CD4-positive, alpha-beta memory T cell (primary cell): Measurements from ENCODE around the gene DRAXIN. TPM values are rescaled to one million over a fixed set of nuclear protein-coding genes. Genes with fewer than 3 reads are reported as not detected.

Experiments
- CTCF ChIA-PET: fragments of 350-600 bp; sonication (Branson Sonifier 250); formaldehyde crosslinking; loops from one replicate; lab custom pipeline; 2021; ENCODE audit warnings: inconsistent platforms; ENCODE audit not compliant: partially characterized antibody; lab: Charles Lee
- POLR2A ChIA-PET: fragments of 350-600 bp; sonication (Branson Sonifier 250); formaldehyde crosslinking; loops from one replicate; lab custom pipeline; 2021; ENCODE audit not compliant: partially characterized antibody; lab: Charles Lee
- DNase-seq, 5 donors: peaks; one replicate each; pipeline versions ENCODE4 v3.0.0 to v3.0.0-alpha.2; 2020 to 2022; ENCODE audit warnings: mixed read lengths in 1 of 5
- H3K27ac ChIP-seq: one replicate; pipeline ENCODE4 v1.7.0; 2013; ENCODE audit warnings: low read depth, low read length
- H3K27me3 ChIP-seq: 2 replicates; pipeline ENCODE4 v1.7.0; 2013; ENCODE audit warnings: mild to moderate bottlenecking, low read length, moderate library complexity; ENCODE audit not compliant: insufficient read depth
- H3K36me3 ChIP-seq: 2 replicates; pipeline ENCODE4 v1.7.0; 2013; ENCODE audit warnings: mild to moderate bottlenecking, low read length, moderate library complexity; ENCODE audit not compliant: insufficient read depth
- H3K4me1 ChIP-seq: 2 replicates; pipeline ENCODE4 v1.7.0; 2013; ENCODE audit warnings: mild to moderate bottlenecking, low read length, moderate library complexity; ENCODE audit not compliant: insufficient read depth
- H3K4me3 ChIP-seq, 2 donors: one replicate each; pipeline ENCODE4 v1.7.0; 2013; ENCODE audit warnings: low read length in 2 of 2, mild to moderate bottlenecking in 1 of 2
- H3K9me3 ChIP-seq, 2 donors: one replicate each; pipeline ENCODE4 v1.7.0; 2013; ENCODE audit warnings: low read length in 2 of 2, control low read depth in 1 of 2; ENCODE audit not compliant: control insufficient read depth in 1 of 2
- H3K27ac Mint-ChIP-seq, 7 donors: one replicate each; pipeline ENCODE4 v1.8.0; 2020 to 2021; ENCODE audit warnings: mixed read lengths in 7 of 7, mild to moderate bottlenecking in 6 of 7, inconsistent platforms in 3 of 7, moderate library complexity in 3 of 7
- H3K27me3 Mint-ChIP-seq, 2 donors: one replicate each; pipeline ENCODE4 v1.8.0; 2020 to 2021; ENCODE audit warnings: mixed read lengths in 2 of 2
- H3K36me3 Mint-ChIP-seq, 2 donors: one replicate each; pipeline ENCODE4 v1.8.0; 2020 to 2021; ENCODE audit warnings: mixed read lengths in 2 of 2, inconsistent platforms in 1 of 2, mild to moderate bottlenecking in 1 of 2
- H3K4me1 Mint-ChIP-seq, 4 donors: one replicate each; pipeline ENCODE4 v1.8.0; 2020 to 2021; ENCODE audit warnings: mixed read lengths in 4 of 4, mild to moderate bottlenecking in 1 of 4
- H3K4me3 Mint-ChIP-seq, 8 donors: one replicate each; pipeline ENCODE4 v1.8.0; 2020 to 2021; ENCODE audit warnings: mixed read lengths in 8 of 8, mild to moderate bottlenecking in 7 of 8, moderate library complexity in 6 of 8, inconsistent platforms in 3 of 8
- H3K9me3 Mint-ChIP-seq, 8 donors: one replicate each; pipeline ENCODE4 v1.8.0; 2020 to 2021; ENCODE audit warnings: mixed read lengths in 8 of 8, mild to moderate bottlenecking in 5 of 8, inconsistent platforms in 3 of 8, moderate library complexity in 1 of 8
- intact Hi-C: fragments of 100-400 bp; cut with micrococcal nuclease; formaldehyde crosslinking; loops from one replicate; pipeline ENCODE4 v1.15.1; 2023
- polyA plus RNA-seq, 2 donors: library from polyadenylated mRNA; unstranded; fragments of 300-500 nt; fragmentation: Illumina TruSeq; gene quantifications; one replicate each; pipeline ENCODE4 v1.2.3, GENCODE V29; 2021
- total RNA-seq, 2 experiments: library from RNA; stranded (reverse); gene quantifications; one replicate each; pipeline ENCODE4 v1.2.3, GENCODE V29; 2021

The DRAXIN gene
- total and polyA plus RNA-seq, 4 experiments from 2014 or later: 0.07 to 0.23 (median 0.17) TPM; not detected in 1

- ChIA-PET POLR2A (no interaction called here), CTCF (interaction anchor here (4.5 kb wide), 1 partner anchor 10 kb away, joined by 24 read pairs; the partner anchor contains the start of gene FBXO6)
- Histone ChIP-seq H3K9me3 (no peaks in the 10 kb centered on the region), H3K27me3 (no peaks in the 10 kb centered on the region), H3K36me3 (peaks cover 20% of the 10 kb centered on the region), H3K4me3 (no peak overlapping the region), H3K27ac (no peak overlapping the region), H3K4me1 (peaks cover 5% of the 10 kb centered on the region)
- peaks cover 0 to 25% of the 10 kb centered on the region in 2 donors for H3K36me3 Mint-ChIP-seq
- no peaks in the 10 kb centered on the region for H3K27me3 Mint-ChIP-seq
- H3K4me1 Mint-ChIP-seq: peaks cover 5 to 10% (median 9%) of the 10 kb centered on the region in 4 donors
- no peak for DNase-seq
- peak overlapping the region in 1 of 7 donors; percentile 18 for H3K27ac Mint-ChIP-seq
- H3K4me3 Mint-ChIP-seq: no peak overlapping the region
- H3K9me3 Mint-ChIP-seq: no peaks in the 10 kb centered on the region
- intact Hi-C loops: no loop called here
These were observed 17.0 kb upstream of the DRAXIN start for GRCh38 chr1:11674488-11674887.

- intact Hi-C loops: no loop called here
- H3K9me3 Mint-ChIP-seq: no peaks in the 10 kb centered on the region
- POLR2A ChIA-PET: no interaction called here
- no peaks in the 10 kb centered on the region for H3K9me3 ChIP-seq
- no peaks in the 10 kb centered on the region for H3K27me3 ChIP-seq
- H3K36me3 ChIP-seq: peaks cover 20% of the 10 kb centered on the region
- H3K36me3 Mint-ChIP-seq: peaks cover 0 to 25% of the 10 kb centered on the region in 2 donors
- no peak overlapping the region for H3K4me3 Mint-ChIP-seq
- H3K27ac ChIP-seq: no peak overlapping the region
- peaks cover 11% of the 10 kb centered on the region for H3K4me1 ChIP-seq
- peak overlapping the region in 2 of 7 donors; percentile 12 to 63 for H3K27ac Mint-ChIP-seq
- H3K27me3 Mint-ChIP-seq: no peaks in the 10 kb centered on the region
- CTCF ChIA-PET: interaction anchor here (4.5 kb wide), 1 partner anchor 11 kb away, joined by 24 read pairs; the partner anchor contains the start of gene FBXO6
- peaks cover 9 to 17% (median 12%) of the 10 kb centered on the region in 4 donors for H3K4me1 Mint-ChIP-seq
- no peak overlapping the region for H3K4me3 ChIP-seq
- DNase-seq: no peak
These were observed 16.2 kb upstream of the DRAXIN start for GRCh38 chr1:11675325-11675724.

- Histone ChIP-seq H3K4me3 (no peak overlapping the region), H3K9me3 (no peaks in the 10 kb centered on the region), H3K4me1 (peaks cover 16% of the 10 kb centered on the region), H3K27me3 (no peaks in the 10 kb centered on the region), H3K27ac (no peak overlapping the region), H3K36me3 (peaks cover 20% of the 10 kb centered on the region)
- DNase-seq: no peak
- Mint-ChIP-seq H3K4me1 (peaks cover 9 to 22% (median 14%) of the 10 kb centered on the region in 4 donors), H3K27me3 (no peaks in the 10 kb centered on the region), H3K4me3 (no peak overlapping the region), H3K9me3 (peaks cover 0 to under 1% (median 0%) of the 10 kb centered on the region in 8 donors), H3K36me3 (peaks cover 0 to 27% of the 10 kb centered on the region in 2 donors), H3K27ac (no peak overlapping the region)
- intact Hi-C loops: no loop called here
- ChIA-PET POLR2A (interaction anchor here (1.1 to 1.2 kb wide), 2 partner anchors 12 to 43 kb away, joined by 4 read pairs; partner anchors contain the start of gene FBXO6), CTCF (interaction anchor here (0.8 to 4.5 kb wide), 2 partner anchors 12 to 43 kb away, joined by 3 to 24 read pairs; partner anchors contain the start of gene FBXO6)
These were observed 15.0 kb upstream of the DRAXIN start for GRCh38 chr1:11676386-11677103.

GRCh38 chr1:11678442-11678841 lies 13.1 kb upstream of the DRAXIN start:
- peak overlapping the region in 2 of 7 donors; percentile 10 to 63 for H3K27ac Mint-ChIP-seq

GRCh38 chr1:11680270-11681070 lies 11.0 kb upstream of the DRAXIN start:
- Histone ChIP-seq H3K36me3 (peaks cover 11% of the 10 kb centered on the region), H3K27ac (peak overlapping the region; percentile 76), H3K4me3 (peak overlapping the region; percentile 29 to 87), H3K27me3 (no peaks in the 10 kb centered on the region), H3K4me1 (peaks cover 21% of the 10 kb centered on the region), H3K9me3 (no peaks in the 10 kb centered on the region)
- Mint-ChIP-seq H3K4me1 (peaks cover 10 to 25% (median 18%) of the 10 kb centered on the region in 4 donors), H3K4me3 (peak overlapping the region; percentile 73 to 98 (median 84)), H3K27me3 (peaks cover 2 to 5% of the 10 kb centered on the region in 2 donors), H3K27ac (peak overlapping the region in 6 of 7 donors; percentile 50 to 80 (median 72)), H3K9me3 (peaks cover 0 to 1% (median 0%) of the 10 kb centered on the region in 8 donors), H3K36me3 (peaks cover 0 to 7% of the 10 kb centered on the region in 2 donors)
- CTCF ChIA-PET: interaction anchor here (0.7 to 3.0 kb wide), 5 partner anchors 15 to 38 kb away, joined by 3 to 28 read pairs (median 6); partner anchors contain the start of gene FBXO6
- POLR2A ChIA-PET: interaction anchor here (0.9 to 3.7 kb wide), 5 partner anchors 10 to 228 kb away, joined by 3 to 40 read pairs (median 11); partner anchors contain the start of genes FBXO2, FBXO44 and FBXO6
- no peak for DNase-seq
- intact Hi-C loops: loop anchor here (1.0 to 5.0 kb wide), 5 partner anchors 16 to 127 kb away; partner anchors contain the start of genes CLCN6, FBXO2, FBXO44 and FBXO6

More at GRCh38 chr1:11678442-11678841, 13.1 kb upstream of the DRAXIN start:
- CTCF ChIA-PET: interaction anchor here (1.5 kb wide), 1 partner anchor 29 kb away, joined by 6 read pairs; no protein-coding TSS in a partner anchor
- Histone ChIP-seq H3K9me3 (no peaks in the 10 kb centered on the region), H3K36me3 (peaks cover 14% of the 10 kb centered on the region), H3K4me3 (no peak overlapping the region), H3K27me3 (no peaks in the 10 kb centered on the region), H3K4me1 (peaks cover 21% of the 10 kb centered on the region), H3K27ac (no peak overlapping the region)
- Mint-ChIP-seq H3K4me3 (peak overlapping the region in 7 of 8 donors; percentile 9 to 74 (median 42)), H3K4me1 (peaks cover 10 to 25% (median 18%) of the 10 kb centered on the region in 4 donors), H3K36me3 (peaks cover 0 to 21% of the 10 kb centered on the region in 2 donors), H3K9me3 (peaks cover 0 to 1% (median 0%) of the 10 kb centered on the region in 8 donors), H3K27me3 (no peaks in the 10 kb centered on the region)
- DNase-seq: no peak
- POLR2A ChIA-PET: interaction anchor here (1.1 kb wide), 1 partner anchor 28 kb away, joined by 3 read pairs; no protein-coding TSS in a partner anchor
- intact Hi-C loops: no loop called here

- CTCF ChIA-PET: interaction anchor here (0.6 to 3.0 kb wide), 6 partner anchors 12 to 1665 kb away, joined by 3 to 28 read pairs (median 4); partner anchors contain the start of genes FBXO2, FBXO44 and FBXO6
- POLR2A ChIA-PET: interaction anchor here (0.8 to 3.7 kb wide), 12 partner anchors 9 to 227 kb away, joined by 3 to 40 read pairs (median 6); partner anchors contain the start of genes CLCN6, FBXO2, FBXO44 and FBXO6
- Mint-ChIP-seq H3K4me1 (peaks cover 10 to 25% (median 18%) of the 10 kb centered on the region in 4 donors), H3K27me3 (peaks cover 2 to 5% of the 10 kb centered on the region in 2 donors), H3K36me3 (peaks cover 0 to 3% of the 10 kb centered on the region in 2 donors), H3K4me3 (peak within 1 kb of the TSS; percentile 93 to 99 (median 96)), H3K9me3 (peaks cover 0 to 1% (median 0%) of the 10 kb centered on the region in 8 donors), H3K27ac (peak within 1 kb of the TSS; percentile 89 to 96 (median 91))
- peak; percentile 87 to 89 (median 88) for DNase-seq
- intact Hi-C loops: loop anchor here (1.0 to 5.0 kb wide), 5 partner anchors 17 to 126 kb away; partner anchors contain the start of genes CLCN6, FBXO2, FBXO44 and FBXO6
- Histone ChIP-seq H3K27me3 (no peaks in the 10 kb centered on the region), H3K4me1 (peaks cover 21% of the 10 kb centered on the region), H3K9me3 (no peaks in the 10 kb centered on the region), H3K36me3 (peaks cover 5% of the 10 kb centered on the region), H3K27ac (peak within 1 kb of the TSS; percentile 76), H3K4me3 (peak within 1 kb of the TSS; percentile 52 to 87)
These were observed 10.3 kb upstream of the DRAXIN start, which contains the start of gene MAD2L2 for GRCh38 chr1:11681071-11681771. TSS of gene MAD2L2 (minus strand) at chr1:11681148. CDS start at chr1:11680601, 547 bp downstream.
